GM18505 (cell line): ENCODE measurements around the gene ASB7.

Source experiments
- ATAC-seq: cut with Tn5 transposase; IDR thresholded peaks from one replicate; pipeline ENCODE4 v1.9.1; 2021; ENCODE audit not compliant: unreplicated experiment
- POLR2A ChIP-seq: IDR thresholded peaks from 4 replicates; pipeline ENCODE4 v1.6.1; 2011; ENCODE audit warnings: borderline replicate concordance; ENCODE audit not compliant: insufficient read depth, insufficient read length; ENCODE audit errors: extremely low read depth

ASB7 gene

DNA sequence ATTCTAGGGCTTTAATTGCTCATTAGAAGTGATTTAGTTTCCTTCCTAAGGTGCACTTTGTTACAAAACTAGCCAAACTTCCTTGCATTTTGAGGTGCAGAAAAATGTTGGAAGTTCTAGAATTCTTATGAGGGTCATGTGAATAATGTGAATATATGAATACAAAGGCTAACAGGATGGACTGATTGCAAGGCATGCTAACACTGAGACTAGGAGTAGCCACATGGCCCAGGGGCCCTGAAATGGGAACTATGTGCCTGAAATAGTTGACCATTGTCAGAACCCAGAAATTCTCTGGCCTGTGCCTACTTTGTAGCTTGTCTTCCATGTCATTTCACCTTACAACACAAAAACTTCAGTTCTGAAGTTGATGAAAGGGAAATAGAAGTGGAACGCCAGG, 10.8 kb downstream of the ASB7 start:
- no peak for TF ChIP-seq POLR2A

GRCh38 chr15:100614336-100614735, 11.9 kb downstream of the ASB7 start:
- no peak for TF ChIP-seq POLR2A
- no peak for ATAC-seq

More for the DNA sequence above, 10.8 kb downstream of the ASB7 start:
- no peak for ATAC-seq

DNA sequence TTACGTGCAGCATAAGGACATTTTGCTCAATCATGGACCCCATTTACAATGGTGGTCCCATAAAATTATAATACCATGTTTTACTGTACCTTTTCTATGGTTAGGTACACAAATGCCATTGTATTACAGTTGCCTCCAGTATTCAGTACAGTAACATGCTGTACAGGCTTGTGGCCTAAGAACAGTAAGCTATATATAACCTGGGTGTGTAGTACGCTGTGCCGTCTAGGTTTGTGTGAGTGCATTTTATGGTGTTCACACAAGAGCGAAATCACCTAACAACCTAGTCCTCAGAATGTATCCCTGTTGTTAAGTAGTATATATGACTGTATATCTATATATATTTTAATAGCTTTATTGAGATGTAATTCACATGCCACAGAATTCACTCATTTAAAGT, 12.5 kb downstream of the ASB7 start:
- no peak for TF ChIP-seq POLR2A
- no peak for ATAC-seq

- no peak for ATAC-seq
- no peak for TF ChIP-seq POLR2A
Observed at GRCh38 chr15:100615801-100616200, 13.4 kb downstream of the ASB7 start.

DNA sequence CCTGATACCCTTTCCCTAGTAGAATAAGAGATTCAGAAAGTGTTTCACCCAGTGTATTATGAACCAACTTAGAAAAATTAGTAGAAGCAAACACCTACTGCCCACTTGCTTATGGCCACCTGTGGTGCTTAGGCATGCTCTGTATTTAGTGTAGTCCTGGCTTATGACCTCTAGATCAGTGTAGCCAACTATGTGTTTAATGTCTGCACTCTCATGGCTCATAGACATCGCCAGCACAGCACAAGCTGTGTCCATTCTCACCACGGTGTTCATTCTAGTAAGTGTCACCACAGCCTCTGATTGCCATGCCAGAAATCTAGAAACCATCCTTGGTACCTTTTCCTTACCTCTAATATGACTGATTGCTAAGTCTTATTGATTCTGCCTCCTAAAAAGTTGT, 14.3 kb downstream of the ASB7 start:
- no peak for TF ChIP-seq POLR2A
- no peak for ATAC-seq

DNA sequence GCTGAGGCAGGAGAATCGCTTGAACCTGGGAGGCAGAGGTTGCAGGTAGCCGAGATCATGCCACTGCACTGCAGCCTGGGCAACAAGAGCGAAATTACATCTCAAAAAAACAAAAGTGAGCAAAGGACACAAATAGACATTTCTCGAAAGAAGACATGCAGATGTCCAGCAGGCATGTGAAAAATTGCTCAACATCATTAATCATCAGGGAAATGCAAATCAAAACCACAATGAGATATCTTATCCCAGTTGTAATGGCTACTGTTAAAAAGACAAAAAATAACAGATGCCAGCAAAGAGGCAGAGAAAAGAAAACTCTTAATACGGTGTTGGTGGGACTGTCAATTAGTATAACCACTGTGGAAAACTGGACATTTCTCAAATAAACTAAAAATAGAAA, 20.9 kb downstream of the ASB7 start:
- no peak for ATAC-seq
- TF ChIP-seq POLR2A = no peak

DNA sequence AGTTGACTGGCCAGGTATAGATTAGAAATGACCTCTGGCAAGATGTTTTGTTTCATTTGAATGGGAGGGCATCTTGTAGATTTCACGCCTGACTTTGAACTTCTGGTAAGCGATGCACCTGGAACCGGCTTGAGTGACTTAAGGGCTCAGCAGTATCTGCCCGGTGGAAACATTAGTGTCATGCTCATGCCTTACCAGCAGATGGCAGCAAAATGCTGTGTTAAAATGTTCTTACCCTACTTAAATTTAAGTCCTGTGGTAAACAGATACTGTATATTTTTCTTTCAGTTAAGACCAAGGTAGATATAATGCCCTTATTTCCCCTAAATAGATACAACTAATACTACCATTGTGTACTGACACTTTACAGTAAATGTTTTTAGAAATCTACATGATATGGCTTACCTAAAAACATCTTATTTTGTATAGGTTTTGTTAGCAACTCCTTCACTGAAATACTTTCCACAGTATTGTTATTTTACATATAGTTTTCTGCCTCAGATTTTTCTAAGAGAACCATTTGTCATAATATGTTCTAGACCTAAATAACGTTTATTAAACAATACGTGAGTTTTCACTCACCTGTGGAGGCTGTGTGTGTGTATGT, 25.5 kb downstream of the ASB7 start:
- ATAC-seq = peak; percentile 74
- TF ChIP-seq POLR2A = no peak

GRCh38 chr15:100628746-100629145, 26.4 kb downstream of the ASB7 start:
- no peak for TF ChIP-seq POLR2A
- ATAC-seq = no peak

DNA sequence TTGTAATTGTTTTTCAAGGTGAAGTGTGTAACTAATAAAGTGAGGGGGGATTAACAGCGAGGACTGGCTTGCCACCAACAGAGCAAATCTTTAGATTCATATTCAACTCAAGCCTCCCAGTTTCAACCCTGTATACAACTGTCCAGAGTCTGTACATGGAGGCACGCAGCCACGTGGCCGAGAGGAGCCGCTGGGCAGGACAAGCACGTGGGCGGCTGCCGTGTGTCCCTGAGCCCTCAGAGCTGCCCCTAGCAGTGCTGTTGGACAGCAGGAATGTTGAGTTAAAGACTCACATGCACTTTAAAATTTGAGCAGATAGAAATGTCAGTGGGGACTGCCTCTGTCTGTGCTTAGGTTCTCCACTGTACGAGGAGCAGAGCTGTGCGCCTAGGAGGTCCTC, 29.4 kb downstream of the ASB7 start:
- TF ChIP-seq POLR2A = no peak
- ATAC-seq = no peak

DNA sequence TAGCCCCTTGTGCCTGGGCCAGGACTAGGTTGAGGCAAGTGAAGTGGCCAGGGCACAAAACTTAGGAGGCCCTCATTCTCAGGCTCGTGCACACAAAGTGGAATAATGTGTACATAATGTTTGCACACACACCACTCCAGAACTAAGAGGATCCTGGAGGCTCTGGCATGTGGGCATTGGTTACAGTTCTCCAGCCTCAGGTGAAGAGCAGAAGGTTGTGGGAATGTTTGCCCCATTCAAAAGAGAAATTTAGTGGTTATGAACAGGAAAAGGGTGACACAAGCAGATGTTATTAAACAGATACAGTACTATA, 31.3 kb downstream of the ASB7 start:
- ATAC-seq = no peak
- TF ChIP-seq POLR2A = no peak

- TF ChIP-seq POLR2A = no peak
- ATAC-seq = no peak
Observed at GRCh38 chr15:100635406-100636071, 33.1 kb downstream of the ASB7 start.

- no peak for ATAC-seq
- no peak for TF ChIP-seq POLR2A
Observed at GRCh38 chr15:100638177-100638730, 35.9 kb downstream of the ASB7 start.

- no peak for TF ChIP-seq POLR2A
- ATAC-seq = no peak
Observed at GRCh38 chr15:100642213-100642949, 40.0 kb downstream of the ASB7 start.

DNA sequence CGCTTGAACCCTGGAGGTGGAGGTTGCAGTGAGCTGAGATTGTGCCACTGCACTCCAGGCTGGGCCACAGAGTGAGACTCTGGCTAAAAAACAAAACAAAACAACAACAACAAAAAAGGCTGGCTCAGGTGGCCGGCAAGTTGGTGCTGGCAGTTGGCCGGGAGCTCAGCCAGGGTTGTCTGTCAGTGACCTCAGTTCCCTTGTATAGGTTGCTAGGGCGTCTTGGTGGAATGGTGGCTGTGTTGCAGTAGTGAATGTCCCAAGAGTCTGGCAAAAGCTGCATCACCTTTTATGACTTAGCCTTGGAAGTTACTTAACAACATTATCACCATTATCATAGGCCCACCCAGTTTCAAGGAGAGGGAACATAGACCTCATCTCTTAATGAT, 40.6 kb downstream of the ASB7 start:
- TF ChIP-seq POLR2A = no peak
- ATAC-seq = no peak
